RWPE2 (cell line): ENCODE data around the gene SLC45A1.
A peak's percentile ranks its signal among the peaks of the same experiment; 100 is the strongest.

ENCODE experiments used
- ATAC-seq: fragments of 200-7000 bp; cut with Tn5 transposase; 3 replicates; pipeline ENCODE4 v1.9.1; 2021; ENCODE audit warnings: low read depth
- DNase-seq: peaks from one replicate; pipeline ENCODE4 v3.0.0-alpha.2; 2020; ENCODE audit warnings: low spot score
- H3K27ac ChIP-seq: fragments of 450-650 bp; 2 replicates; pipeline ENCODE4 v1.5.1; 2017; ENCODE audit warnings: mild to moderate bottlenecking; ENCODE audit not compliant: poor library complexity, severe bottlenecking
- H3K27me3 ChIP-seq: fragments of 250-450 bp; sonication (Bioruptor Pico); 2 replicates; pipeline ENCODE4 v1.5.1; 2021; ENCODE audit warnings: mild to moderate bottlenecking, moderate library complexity; ENCODE audit not compliant: insufficient read depth, poor library complexity, severe bottlenecking
- H3K36me3 ChIP-seq: fragments of 250-450 bp; sonication (Bioruptor Pico); 2 replicates; pipeline ENCODE4 v1.5.1; 2020; ENCODE audit warnings: low read depth, mild to moderate bottlenecking, moderate library complexity
- H3K4me1 ChIP-seq: fragments of 250-450 bp; sonication (Bioruptor Pico); 2 replicates; pipeline ENCODE4 v1.5.1; 2021; ENCODE audit warnings: mild to moderate bottlenecking, moderate library complexity; ENCODE audit not compliant: insufficient read depth, poor library complexity, severe bottlenecking
- H3K4me3 ChIP-seq: fragments of 250-450 bp; sonication (Bioruptor Pico); 2 replicates; pipeline ENCODE4 v1.5.1; 2021; ENCODE audit warnings: mild to moderate bottlenecking, moderate library complexity; ENCODE audit not compliant: severe bottlenecking
- H3K9me3 ChIP-seq: fragments of 250-450 bp; sonication (Bioruptor Pico); 2 replicates; pipeline ENCODE4 v1.5.1; 2021; ENCODE audit warnings: mild to moderate bottlenecking, moderate library complexity; ENCODE audit not compliant: severe bottlenecking
- CTCF ChIP-seq: fragments of 450-650 bp; IDR thresholded peaks from one replicate; pipeline ENCODE4 v1.5.1; 2017; ENCODE audit warnings: mild to moderate bottlenecking, moderate library complexity; ENCODE audit not compliant: poor library complexity, severe bottlenecking

SLC45A1 gene

GRCh38 chr1:8311068-8311718 is 6.7 kb upstream of the SLC45A1 start:
- no peak overlapping the region for H3K27ac ChIP-seq
- no peaks in the 10 kb centered on the region for H3K36me3 ChIP-seq
- no peak overlapping the region for H3K4me3 ChIP-seq
- DNase-seq (no peak), ATAC-seq (no peak)
- TF ChIP-seq CTCF: no peak
- H3K9me3 ChIP-seq: no peaks in the 10 kb centered on the region
- no peaks in the 10 kb centered on the region for H3K4me1 ChIP-seq
- no peaks in the 10 kb centered on the region for H3K27me3 ChIP-seq

- no peaks in the 10 kb centered on the region for H3K27me3 ChIP-seq
- H3K4me3 ChIP-seq: no peak overlapping the region
- H3K36me3 ChIP-seq: no peaks in the 10 kb centered on the region
- no peak overlapping the region for H3K27ac ChIP-seq
- DNase-seq: no peak
- no peak for TF ChIP-seq CTCF
- ATAC-seq: no peak
- no peaks in the 10 kb centered on the region for H3K9me3 ChIP-seq
- H3K4me1 ChIP-seq: no peaks in the 10 kb centered on the region
These were observed 5.4 kb upstream of the SLC45A1 start for GRCh38 chr1:8312235-8313218.

- ATAC-seq: no peak
- Histone ChIP-seq H3K9me3 (no peaks in the 10 kb centered on the region), H3K4me1 (no peaks in the 10 kb centered on the region), H3K27me3 (no peaks in the 10 kb centered on the region), H3K36me3 (no peaks in the 10 kb centered on the region), H3K4me3 (no peak overlapping the region), H3K27ac (no peak overlapping the region)
- no peak for TF ChIP-seq CTCF
- DNase-seq: no peak
These were observed 4.7 kb upstream of the SLC45A1 start for GRCh38 chr1:8313231-8313630.

- no peak overlapping the region for H3K27ac ChIP-seq
- H3K4me3 ChIP-seq: no peak overlapping the region
- DNase-seq (peak; percentile 80), ATAC-seq (peak; percentile 91)
- H3K36me3 ChIP-seq: no peaks in the 10 kb centered on the region
- no peaks in the 10 kb centered on the region for H3K27me3 ChIP-seq
- no peaks in the 10 kb centered on the region for H3K4me1 ChIP-seq
- peak; percentile 89 for TF ChIP-seq CTCF
- no peaks in the 10 kb centered on the region for H3K9me3 ChIP-seq
These were observed 3.3 kb upstream of the SLC45A1 start for GRCh38 chr1:8314346-8315280.
